ENCODE measurements around the gene CNGA1. TPM values are rescaled to one million over a fixed set of nuclear protein-coding genes. Genes with fewer than 3 reads are reported as not detected.

CNGA1 gene
- total RNA-seq, 1 experiment from 2014 or later = 1.0 TPM

DNA sequence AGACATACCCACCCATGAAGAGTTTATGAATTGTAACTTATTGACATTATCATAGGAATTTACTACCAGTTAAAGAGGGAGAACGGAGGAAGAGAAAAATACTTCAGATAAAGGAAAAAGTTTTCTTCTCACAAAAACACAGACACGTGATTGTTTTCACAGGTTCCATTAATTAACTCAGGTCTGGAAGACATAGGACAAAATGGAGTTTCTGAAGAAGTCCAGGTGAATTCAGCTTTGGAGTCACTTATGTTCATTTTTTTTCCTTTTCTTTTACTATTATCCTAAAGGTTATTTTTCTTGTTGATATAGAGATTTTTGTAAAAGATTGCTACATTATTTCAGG lies 20.6 kb upstream of the CNGA1 start:
- TF ChIP-seq, protein P1, sequence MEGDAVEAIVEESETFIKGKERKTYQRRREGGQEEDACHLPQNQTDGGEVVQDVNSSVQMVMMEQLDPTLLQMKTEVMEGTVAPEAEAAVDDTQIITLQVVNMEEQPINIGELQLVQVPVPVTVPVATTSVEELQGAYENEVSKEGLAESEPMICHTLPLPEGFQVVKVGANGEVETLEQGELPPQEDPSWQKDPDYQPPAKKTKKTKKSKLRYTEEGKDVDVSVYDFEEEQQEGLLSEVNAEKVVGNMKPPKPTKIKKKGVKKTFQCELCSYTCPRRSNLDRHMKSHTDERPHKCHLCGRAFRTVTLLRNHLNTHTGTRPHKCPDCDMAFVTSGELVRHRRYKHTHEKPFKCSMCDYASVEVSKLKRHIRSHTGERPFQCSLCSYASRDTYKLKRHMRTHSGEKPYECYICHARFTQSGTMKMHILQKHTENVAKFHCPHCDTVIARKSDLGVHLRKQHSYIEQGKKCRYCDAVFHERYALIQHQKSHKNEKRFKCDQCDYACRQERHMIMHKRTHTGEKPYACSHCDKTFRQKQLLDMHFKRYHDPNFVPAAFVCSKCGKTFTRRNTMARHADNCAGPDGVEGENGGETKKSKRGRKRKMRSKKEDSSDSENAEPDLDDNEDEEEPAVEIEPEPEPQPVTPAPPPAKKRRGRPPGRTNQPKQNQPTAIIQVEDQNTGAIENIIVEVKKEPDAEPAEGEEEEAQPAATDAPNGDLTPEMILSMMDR (conservative IDR thresholded peaks at IDR 0.05) = no peak
- Mint-ChIP-seq H3K4me1 (peaks cover 7 to 9% of the 10 kb centered on the region in 2 experiments), H3K4me3 (no peak overlapping the region), H3K27me3 (ENCODE audit: low read depth) (no peaks in the 10 kb centered on the region), H3K9me3 (no peaks in the 10 kb centered on the region), H3K27ac (no peak overlapping the region; a peak in 1 of 7 replicates), H3K36me3 (ENCODE audit: insufficient read depth in 1 of 3, low read depth in 3 of 3) (peaks cover 4 to 39% (median 27%) of the 10 kb centered on the region in 3 experiments)
- Histone ChIP-seq H2AK5ac (ENCODE audit: insufficient read length, low read length) (no peak overlapping the region), H2BK20ac (ENCODE audit: low read depth, low read length, poor library complexity, severe bottlenecking) (no peak overlapping the region), H2BK12ac (ENCODE audit: insufficient read length, low read depth, low read length) (no peak overlapping the region), H3K79me1 (ENCODE audit: insufficient read depth, low read depth, low read length, poor library complexity, severe bottlenecking) (no peaks in the 10 kb centered on the region), H3K4me1 (ENCODE audit: insufficient read depth, low read length) (no peaks in the 10 kb centered on the region; the same call in 1 of the 2 replicates), H4K8ac (replicated peaks; ENCODE audit: insufficient read length, low read depth, low read length) (no peak overlapping the region), H4K5ac (ENCODE audit: insufficient read length, low read depth, low read length) (no peak overlapping the region), H3K4ac (ENCODE audit: low read depth, low read length) (no peak overlapping the region), H3K9ac (ENCODE audit: extremely low read depth, insufficient read length, low read length) (no peak overlapping the region), H2BK15ac (ENCODE audit: low read depth, low read length) (no peak overlapping the region), H4K91ac (ENCODE audit: insufficient read length, low read depth, low read length) (no peak overlapping the region), H3K18ac (ENCODE audit: insufficient read length, low read depth, low read length) (no peak overlapping the region), H3K79me2 (ENCODE audit: insufficient read depth, low read length) (no peaks in the 10 kb centered on the region), H3K4me2 (ENCODE audit: insufficient read depth, insufficient read length, low read length) (no peak overlapping the region), H2BK5ac (ENCODE audit: insufficient read length, low read length) (no peak overlapping the region), H3K56ac (ENCODE audit: insufficient read length, low read depth, low read length) (no peak overlapping the region), H3K9me3 (ENCODE audit: control insufficient read depth, low read depth, low read length) (no peaks in the 10 kb centered on the region), H3K23ac (ENCODE audit: insufficient read length, low read depth, low read length) (no peak overlapping the region), H2BK120ac (ENCODE audit: low read depth, low read length, poor library complexity, severe bottlenecking) (no peak overlapping the region), H3T11ph (ENCODE audit: low read length) (no peak overlapping the region), H2AFZ (ENCODE audit: low read length) (no peak overlapping the region), H3K27me3 (ENCODE audit: insufficient read depth, low read length) (no peaks in the 10 kb centered on the region), H4K20me1 (ENCODE audit: control insufficient read depth, insufficient read depth, insufficient read length) (no peaks in the 10 kb centered on the region), H3K14ac (ENCODE audit: insufficient read depth, low read length) (no peak overlapping the region), H3K23me2 (ENCODE audit: insufficient read length, low read depth, low read length, poor library complexity, severe bottlenecking) (no peaks in the 10 kb centered on the region), H3K27ac (ENCODE audit: insufficient read length, low read depth, low read length) (no peak overlapping the region)
- DNase-seq = no peak
- WGBS (ENCODE audit: extremely low coverage, insufficient read length, low lambda C conversion rate) = no CpG with 5 or more reads among the region's 2 CpGs
